ENCODE measurements around the gene GOLGA3.

- TF ChIP-seq, protein P1, sequence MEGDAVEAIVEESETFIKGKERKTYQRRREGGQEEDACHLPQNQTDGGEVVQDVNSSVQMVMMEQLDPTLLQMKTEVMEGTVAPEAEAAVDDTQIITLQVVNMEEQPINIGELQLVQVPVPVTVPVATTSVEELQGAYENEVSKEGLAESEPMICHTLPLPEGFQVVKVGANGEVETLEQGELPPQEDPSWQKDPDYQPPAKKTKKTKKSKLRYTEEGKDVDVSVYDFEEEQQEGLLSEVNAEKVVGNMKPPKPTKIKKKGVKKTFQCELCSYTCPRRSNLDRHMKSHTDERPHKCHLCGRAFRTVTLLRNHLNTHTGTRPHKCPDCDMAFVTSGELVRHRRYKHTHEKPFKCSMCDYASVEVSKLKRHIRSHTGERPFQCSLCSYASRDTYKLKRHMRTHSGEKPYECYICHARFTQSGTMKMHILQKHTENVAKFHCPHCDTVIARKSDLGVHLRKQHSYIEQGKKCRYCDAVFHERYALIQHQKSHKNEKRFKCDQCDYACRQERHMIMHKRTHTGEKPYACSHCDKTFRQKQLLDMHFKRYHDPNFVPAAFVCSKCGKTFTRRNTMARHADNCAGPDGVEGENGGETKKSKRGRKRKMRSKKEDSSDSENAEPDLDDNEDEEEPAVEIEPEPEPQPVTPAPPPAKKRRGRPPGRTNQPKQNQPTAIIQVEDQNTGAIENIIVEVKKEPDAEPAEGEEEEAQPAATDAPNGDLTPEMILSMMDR (IDR thresholded peaks at IDR 0.05; ENCODE audit: low read depth, low read length) = no peak
- TF ChIP-seq POLR2A (IDR thresholded peaks at IDR 0.05; ENCODE audit: extremely low read depth, insufficient read length) (no peak), MAX (IDR thresholded peaks at IDR 0.05; ENCODE audit: low read depth, low read length) (no peak)
Measured at GRCh38 chr12:132801741-132802140, 26.9 kb downstream of the GOLGA3 start.

All from NB4 (cell line).